Neutrophil (primary cell): ENCODE results near the gene GOLGA7B.

ENCODE experiments used
- H3K27ac ChIP-seq: fragments of 200-600 bp; sonication (generic); 2 replicates; pipeline ENCODE4 v1.5.1; 2016; ENCODE audit warnings: mild to moderate bottlenecking, moderate library complexity
- H3K27me3 ChIP-seq: fragments of 200-600 bp; sonication (generic); 2 replicates; pipeline ENCODE4 v1.6.0; 2016; ENCODE audit warnings: mild to moderate bottlenecking
- H3K36me3 ChIP-seq: fragments of 200-600 bp; sonication (generic); 2 replicates; pipeline ENCODE4 v1.5.1; 2017
- H3K4me1 ChIP-seq, 2 experiments: fragments of 200-600 bp in 1 of 2; sonication (generic) in 1 of 2; 1 replicate in 1 of 2; 2 replicates in 1 of 2; pipeline versions ENCODE4 v1.5.1 to v1.6.1; 2013 to 2016; ENCODE audit warnings: low read depth in 1 of 2, low read length in 1 of 2, mild to moderate bottlenecking in 1 of 2, moderate library complexity in 1 of 2; ENCODE audit not compliant: control insufficient read depth in 1 of 2, insufficient read depth in 1 of 2
- H3K4me3 ChIP-seq, 2 experiments: fragments of 200-600 bp in 1 of 2; sonication (generic) in 1 of 2; 1 replicate in 1 of 2; 2 replicates in 1 of 2; pipeline ENCODE4 v1.5.1; 2013 to 2016; ENCODE audit warnings: low read depth in 1 of 2, low read length in 1 of 2, mild to moderate bottlenecking in 1 of 2, moderate library complexity in 1 of 2
- H3K9me3 ChIP-seq: fragments of 200-600 bp; sonication (generic); 2 replicates; pipeline ENCODE4 v1.5.1; 2016
- TF ChIP-seq, protein P1 (sequence below): fragments of 200-600 bp; sonication (generic); IDR thresholded peaks from 2 replicates; pipeline ENCODE4 v1.5.1; 2016; ENCODE audit warnings: antibody characterized with exemption

GOLGA7B gene

DNA sequence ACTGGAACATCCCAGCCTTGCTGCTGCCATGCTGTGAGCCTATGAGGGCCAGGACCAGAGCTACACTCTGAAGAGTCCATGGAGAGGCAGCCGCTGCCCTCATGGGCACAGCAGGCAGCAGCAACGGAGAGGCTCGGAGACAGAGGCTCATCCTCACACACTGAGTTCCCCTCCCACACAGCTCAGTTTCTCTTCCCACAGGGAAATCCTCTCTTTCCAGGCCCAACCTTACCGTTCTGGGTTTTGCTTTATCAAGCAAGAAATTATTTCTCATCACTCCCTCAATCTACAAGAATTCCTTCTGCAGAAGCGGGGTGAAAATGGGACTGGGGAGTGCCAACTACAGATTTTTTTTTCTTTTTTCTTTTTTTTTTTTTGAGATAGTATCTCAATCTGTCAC, 36.6 kb downstream of the GOLGA7B start:
- no peaks in the 10 kb centered on the region for H3K4me1 ChIP-seq
- no peak overlapping the region for H3K4me3 ChIP-seq
- no peaks in the 10 kb centered on the region for H3K36me3 ChIP-seq
- no peaks in the 10 kb centered on the region for H3K9me3 ChIP-seq
- TF ChIP-seq, protein P1, sequence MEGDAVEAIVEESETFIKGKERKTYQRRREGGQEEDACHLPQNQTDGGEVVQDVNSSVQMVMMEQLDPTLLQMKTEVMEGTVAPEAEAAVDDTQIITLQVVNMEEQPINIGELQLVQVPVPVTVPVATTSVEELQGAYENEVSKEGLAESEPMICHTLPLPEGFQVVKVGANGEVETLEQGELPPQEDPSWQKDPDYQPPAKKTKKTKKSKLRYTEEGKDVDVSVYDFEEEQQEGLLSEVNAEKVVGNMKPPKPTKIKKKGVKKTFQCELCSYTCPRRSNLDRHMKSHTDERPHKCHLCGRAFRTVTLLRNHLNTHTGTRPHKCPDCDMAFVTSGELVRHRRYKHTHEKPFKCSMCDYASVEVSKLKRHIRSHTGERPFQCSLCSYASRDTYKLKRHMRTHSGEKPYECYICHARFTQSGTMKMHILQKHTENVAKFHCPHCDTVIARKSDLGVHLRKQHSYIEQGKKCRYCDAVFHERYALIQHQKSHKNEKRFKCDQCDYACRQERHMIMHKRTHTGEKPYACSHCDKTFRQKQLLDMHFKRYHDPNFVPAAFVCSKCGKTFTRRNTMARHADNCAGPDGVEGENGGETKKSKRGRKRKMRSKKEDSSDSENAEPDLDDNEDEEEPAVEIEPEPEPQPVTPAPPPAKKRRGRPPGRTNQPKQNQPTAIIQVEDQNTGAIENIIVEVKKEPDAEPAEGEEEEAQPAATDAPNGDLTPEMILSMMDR: no peak
- no peak overlapping the region for H3K27ac ChIP-seq
- H3K27me3 ChIP-seq: peaks cover 5% of the 10 kb centered on the region

DNA sequence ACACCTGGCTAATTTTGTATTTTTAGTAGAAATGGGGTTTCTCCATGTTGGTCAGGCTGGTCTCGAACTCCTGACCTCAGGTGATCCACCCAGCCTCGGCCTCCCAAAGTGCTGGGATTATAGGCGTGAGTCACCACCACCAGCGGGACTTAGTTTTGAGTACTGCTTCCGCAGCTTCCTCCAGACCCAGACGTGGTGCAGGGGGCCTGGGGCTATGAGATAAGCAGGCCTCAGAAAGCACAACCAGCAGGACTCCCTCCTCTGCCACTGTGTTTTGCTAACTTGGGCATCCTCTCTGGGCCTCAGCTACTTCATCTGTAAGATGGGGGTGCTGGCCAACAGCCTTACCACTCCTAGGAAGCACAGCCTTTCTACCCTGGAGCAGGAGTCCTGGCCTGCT, 37.8 kb downstream of the GOLGA7B start:
- Histone ChIP-seq H3K27ac (no peak overlapping the region), H3K27me3 (peaks cover 11% of the 10 kb centered on the region), H3K4me3 (no peak overlapping the region), H3K9me3 (no peaks in the 10 kb centered on the region), H3K36me3 (no peaks in the 10 kb centered on the region), H3K4me1 (no peaks in the 10 kb centered on the region)
- TF ChIP-seq, protein P1: no peak

DNA sequence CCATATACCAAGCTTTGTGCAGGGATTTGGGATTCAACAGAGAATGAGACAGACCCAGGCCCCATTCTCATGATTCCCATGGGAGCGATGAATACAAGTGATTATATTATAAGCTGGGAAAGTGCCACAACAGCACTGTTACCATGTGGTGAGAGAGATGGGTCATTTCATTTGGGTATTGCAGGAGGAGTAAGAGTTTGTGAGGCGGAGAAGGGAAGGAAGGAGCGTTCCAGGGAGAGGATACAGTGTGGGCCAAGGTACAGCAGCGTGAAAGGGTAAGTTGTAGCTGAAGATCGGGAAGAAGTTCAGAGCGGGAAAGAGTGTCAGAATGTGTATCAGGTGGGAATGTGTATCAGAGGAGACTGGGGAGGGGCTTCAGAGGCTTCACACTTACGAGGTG, 38.5 kb downstream of the GOLGA7B start:
- no peaks in the 10 kb centered on the region for H3K36me3 ChIP-seq
- peaks cover 18% of the 10 kb centered on the region for H3K27me3 ChIP-seq
- TF ChIP-seq, protein P1: no peak
- H3K4me1 ChIP-seq: no peaks in the 10 kb centered on the region
- H3K9me3 ChIP-seq: no peaks in the 10 kb centered on the region
- H3K27ac ChIP-seq: no peak overlapping the region
- H3K4me3 ChIP-seq: no peak overlapping the region

DNA sequence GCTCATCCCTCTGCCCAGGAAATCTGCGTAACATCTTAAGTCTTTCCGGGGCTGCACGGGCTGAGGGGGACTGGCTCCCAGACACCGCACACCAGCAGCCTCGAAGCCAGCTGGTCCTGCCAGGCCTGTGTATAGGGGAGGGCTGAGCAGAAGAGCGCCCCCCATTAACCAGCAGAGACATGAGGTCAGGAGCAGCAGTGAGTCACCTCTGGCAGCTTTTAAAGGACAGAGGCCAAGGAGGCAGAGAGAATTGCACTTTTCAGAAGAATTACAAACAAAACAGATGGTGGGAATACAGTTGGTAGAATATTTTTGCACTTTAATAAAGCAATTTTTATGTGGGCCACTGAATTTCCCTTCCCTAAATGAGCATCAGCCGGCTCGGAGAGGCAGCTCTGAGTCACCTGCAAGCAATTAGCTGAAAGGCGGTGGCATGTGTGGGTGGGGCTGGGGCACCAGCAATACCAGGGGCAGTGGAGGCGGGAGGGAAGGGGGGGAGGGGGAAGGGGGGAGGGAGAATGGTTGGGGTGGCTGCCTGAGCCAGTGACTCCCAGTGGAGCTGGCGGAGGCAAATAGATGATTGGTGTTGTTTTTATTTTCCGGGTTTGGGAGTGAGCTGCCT, 39.1 kb downstream of the GOLGA7B start:
- Histone ChIP-seq H3K27me3 (peaks cover 24% of the 10 kb centered on the region), H3K4me3 (no peak overlapping the region), H3K9me3 (no peaks in the 10 kb centered on the region), H3K4me1 (no peaks in the 10 kb centered on the region), H3K36me3 (no peaks in the 10 kb centered on the region), H3K27ac (no peak overlapping the region)
- TF ChIP-seq, protein P1: no peak

DNA sequence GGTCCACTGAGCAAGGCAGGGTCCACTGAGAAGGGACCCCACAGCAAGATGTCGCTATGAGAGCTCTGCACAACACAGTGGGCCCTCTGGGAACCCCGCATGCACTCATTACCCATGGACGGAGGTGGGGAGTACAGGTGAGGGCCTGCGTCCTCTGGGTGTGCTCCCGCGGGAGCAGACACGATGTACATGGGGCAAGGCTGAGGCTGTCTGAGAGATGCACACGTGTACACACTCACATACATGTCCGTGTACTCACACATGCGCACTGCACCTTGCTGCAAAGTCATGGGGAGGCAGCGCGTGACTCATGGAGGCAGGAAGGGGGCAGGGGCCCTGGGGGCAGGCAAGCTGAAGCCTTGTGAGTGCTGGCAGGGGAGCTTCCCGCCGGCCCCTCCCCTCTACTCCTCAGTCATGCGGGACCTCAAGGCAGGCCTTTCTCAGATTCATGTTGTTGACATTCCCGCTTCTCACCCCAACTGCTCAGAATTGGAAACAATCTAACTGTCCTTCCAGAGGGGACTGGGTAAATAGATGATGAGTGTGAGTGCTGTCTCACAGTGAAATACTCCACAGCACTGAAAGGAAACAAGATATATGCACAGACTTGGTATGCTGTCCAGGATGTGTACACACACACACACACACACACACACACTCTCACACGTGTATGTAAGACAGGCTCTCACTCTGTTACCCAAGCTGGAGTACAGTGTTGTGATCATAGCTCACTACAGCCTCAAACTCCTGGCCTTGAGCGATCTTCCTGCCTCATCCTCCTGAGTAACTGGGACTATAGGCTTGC, 40.0 kb downstream of the GOLGA7B start:
- no peak overlapping the region for H3K27ac ChIP-seq
- H3K27me3 ChIP-seq: peaks cover 25% of the 10 kb centered on the region
- no peak overlapping the region for H3K4me3 ChIP-seq
- H3K9me3 ChIP-seq: no peaks in the 10 kb centered on the region
- H3K4me1 ChIP-seq: no peaks in the 10 kb centered on the region
- TF ChIP-seq, protein P1: no peak
- H3K36me3 ChIP-seq: no peaks in the 10 kb centered on the region
